Measurements from ENCODE around the gene LTF. TPM values are rescaled to one million over a fixed set of nuclear protein-coding genes. Genes with fewer than 3 reads are reported as not detected.

The LTF gene
- total RNA-seq, 4 donors from 2014 or later, result 0.62 to 5.1 (median 1.1) TPM

DNA sequence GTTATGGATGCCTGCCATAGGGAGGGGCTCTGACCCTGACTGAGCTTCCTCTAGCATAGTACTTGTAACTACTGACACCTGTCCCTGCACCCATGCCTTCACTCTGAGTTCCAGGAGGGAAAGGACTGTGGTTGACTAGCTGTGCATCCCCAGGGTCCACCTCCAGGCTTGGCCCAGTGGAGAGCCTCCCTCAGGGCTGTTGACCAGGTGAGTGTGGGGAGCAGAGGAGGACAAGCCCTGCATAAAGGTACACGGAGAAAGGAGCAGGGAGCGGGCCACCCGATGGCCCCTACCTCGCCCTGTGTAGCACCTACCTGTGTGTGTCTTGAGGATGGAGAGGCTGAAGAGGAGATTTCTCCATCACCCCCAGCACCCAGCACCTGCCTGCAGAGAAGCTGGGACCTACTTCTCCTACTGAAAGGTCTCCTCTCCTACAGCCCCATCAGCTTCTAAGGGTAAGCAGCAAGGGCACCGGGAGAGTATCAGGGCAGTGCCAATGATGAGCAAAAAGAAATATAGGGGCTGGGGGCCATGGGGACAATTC is 6.7 kb upstream of the LTF start:
- Histone ChIP-seq H3K36me3 (no peaks in the 10 kb centered on the region), H3K4me3 (no peak overlapping the region), H3K4me1 (peaks cover 33 to 42% of the 10 kb centered on the region in 2 donors), H3K27ac (peak overlapping the region; percentile 41 to 53 (median 45)), H3K27me3 (no peaks in the 10 kb centered on the region), H3K9me3 (no peaks in the 10 kb centered on the region)
- DNase-seq (no peak), ATAC-seq (peak in 1 of 2 donors; percentile 16)
- TF ChIP-seq, protein P1, sequence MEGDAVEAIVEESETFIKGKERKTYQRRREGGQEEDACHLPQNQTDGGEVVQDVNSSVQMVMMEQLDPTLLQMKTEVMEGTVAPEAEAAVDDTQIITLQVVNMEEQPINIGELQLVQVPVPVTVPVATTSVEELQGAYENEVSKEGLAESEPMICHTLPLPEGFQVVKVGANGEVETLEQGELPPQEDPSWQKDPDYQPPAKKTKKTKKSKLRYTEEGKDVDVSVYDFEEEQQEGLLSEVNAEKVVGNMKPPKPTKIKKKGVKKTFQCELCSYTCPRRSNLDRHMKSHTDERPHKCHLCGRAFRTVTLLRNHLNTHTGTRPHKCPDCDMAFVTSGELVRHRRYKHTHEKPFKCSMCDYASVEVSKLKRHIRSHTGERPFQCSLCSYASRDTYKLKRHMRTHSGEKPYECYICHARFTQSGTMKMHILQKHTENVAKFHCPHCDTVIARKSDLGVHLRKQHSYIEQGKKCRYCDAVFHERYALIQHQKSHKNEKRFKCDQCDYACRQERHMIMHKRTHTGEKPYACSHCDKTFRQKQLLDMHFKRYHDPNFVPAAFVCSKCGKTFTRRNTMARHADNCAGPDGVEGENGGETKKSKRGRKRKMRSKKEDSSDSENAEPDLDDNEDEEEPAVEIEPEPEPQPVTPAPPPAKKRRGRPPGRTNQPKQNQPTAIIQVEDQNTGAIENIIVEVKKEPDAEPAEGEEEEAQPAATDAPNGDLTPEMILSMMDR (IDR thresholded peaks at IDR 0.05 in 4 of 5, conservative IDR thresholded peaks at IDR 0.05 in 1 of 5), result no peak
- no peak for TF ChIP-seq POLR2A (IDR thresholded peaks at IDR 0.05)
- in situ Hi-C loops (cut with MboI; ENCODE audit: low sequenced_read_pairs in 4 of 4), result no loop called here
- intact Hi-C loops (cut with DNase I; ENCODE audit: low total_unique reads), result no loop called here

DNA sequence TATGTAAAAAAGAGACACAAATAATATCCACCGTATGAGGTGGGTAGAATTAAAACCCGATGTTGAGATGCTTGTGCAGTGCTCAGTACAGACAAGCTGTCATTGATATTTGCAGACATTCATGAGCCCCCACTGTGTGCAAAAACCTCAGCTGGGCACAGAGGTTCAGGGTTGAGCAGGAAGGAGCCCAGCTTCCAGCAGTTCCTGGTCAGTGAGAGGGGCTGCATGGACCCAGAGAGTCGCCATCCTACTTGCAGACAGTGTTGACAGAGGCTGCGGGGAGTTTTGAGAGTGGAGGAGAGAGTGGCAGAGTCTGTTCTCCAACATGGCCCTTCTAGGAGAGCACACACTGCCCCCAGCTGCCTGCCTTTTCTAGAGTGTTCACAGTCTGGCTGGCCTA is 6.1 kb upstream of the LTF start:
- Histone ChIP-seq H3K9me3 (no peaks in the 10 kb centered on the region), H3K36me3 (no peaks in the 10 kb centered on the region), H3K27ac (peak overlapping the region in 1 of 4 donors; percentile 42), H3K27me3 (no peaks in the 10 kb centered on the region), H3K4me1 (peaks cover 37 to 48% of the 10 kb centered on the region in 2 donors), H3K4me3 (no peak overlapping the region)
- ATAC-seq, result no peak
- intact Hi-C loops (cut with DNase I; ENCODE audit: low total_unique reads), result no loop called here
- no peak for DNase-seq
- no peak for TF ChIP-seq POLR2A (IDR thresholded peaks at IDR 0.05)
- TF ChIP-seq, protein P1 (IDR thresholded peaks at IDR 0.05 in 4 of 5, conservative IDR thresholded peaks at IDR 0.05 in 1 of 5), result no peak
- in situ Hi-C loops (cut with MboI; ENCODE audit: low sequenced_read_pairs in 4 of 4), result no loop called here

DNA sequence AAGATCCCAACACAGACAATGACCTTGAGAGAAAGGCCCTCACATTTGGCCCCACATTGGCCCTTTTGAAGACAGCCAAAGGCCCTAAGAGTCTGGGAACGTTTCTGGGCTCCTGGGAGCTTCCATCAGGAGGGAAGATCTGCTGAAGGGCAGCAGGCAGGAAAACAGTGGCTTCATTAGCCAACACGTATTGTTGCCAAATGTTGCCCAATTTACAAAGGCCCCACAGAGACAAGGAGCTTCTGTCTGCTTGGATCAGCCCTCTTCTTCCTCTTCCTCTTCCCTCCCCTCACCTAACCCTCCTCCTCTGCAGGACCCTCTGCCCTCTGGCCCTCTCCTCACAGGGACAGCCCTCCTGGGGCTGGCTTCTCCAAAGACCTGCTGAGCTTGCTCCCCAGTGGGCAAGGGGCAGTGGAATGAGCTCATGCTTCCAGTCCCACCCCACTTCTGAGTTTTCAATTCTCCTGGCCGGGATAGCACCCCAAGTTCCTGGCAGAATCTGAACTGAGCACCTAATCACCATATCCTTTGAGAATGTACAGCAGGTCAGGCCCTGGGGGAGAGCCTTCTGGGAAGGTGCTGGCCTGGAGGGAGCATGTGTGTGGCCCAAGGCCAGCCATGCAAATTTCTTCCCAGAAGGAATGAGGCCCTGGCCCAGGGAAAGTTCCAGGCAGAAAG is 5.1 kb upstream of the LTF start:
- TF ChIP-seq, protein P1 (IDR thresholded peaks at IDR 0.05 in 4 of 5, conservative IDR thresholded peaks at IDR 0.05 in 1 of 5), result no peak
- no peak for TF ChIP-seq POLR2A (IDR thresholded peaks at IDR 0.05)
- Histone ChIP-seq H3K4me1 (peaks cover 37 to 54% of the 10 kb centered on the region in 2 donors), H3K27ac (peak overlapping the region; percentile 8 to 62 (median 38)), H3K36me3 (no peaks in the 10 kb centered on the region), H3K9me3 (no peaks in the 10 kb centered on the region), H3K27me3 (no peaks in the 10 kb centered on the region), H3K4me3 (no peak overlapping the region)
- ATAC-seq (peak; percentile 21 to 25), DNase-seq (no peak)
- in situ Hi-C loops (cut with MboI; ENCODE audit: low sequenced_read_pairs in 4 of 4), result no loop called here
- intact Hi-C loops (cut with DNase I; ENCODE audit: low total_unique reads), result no loop called here

DNA sequence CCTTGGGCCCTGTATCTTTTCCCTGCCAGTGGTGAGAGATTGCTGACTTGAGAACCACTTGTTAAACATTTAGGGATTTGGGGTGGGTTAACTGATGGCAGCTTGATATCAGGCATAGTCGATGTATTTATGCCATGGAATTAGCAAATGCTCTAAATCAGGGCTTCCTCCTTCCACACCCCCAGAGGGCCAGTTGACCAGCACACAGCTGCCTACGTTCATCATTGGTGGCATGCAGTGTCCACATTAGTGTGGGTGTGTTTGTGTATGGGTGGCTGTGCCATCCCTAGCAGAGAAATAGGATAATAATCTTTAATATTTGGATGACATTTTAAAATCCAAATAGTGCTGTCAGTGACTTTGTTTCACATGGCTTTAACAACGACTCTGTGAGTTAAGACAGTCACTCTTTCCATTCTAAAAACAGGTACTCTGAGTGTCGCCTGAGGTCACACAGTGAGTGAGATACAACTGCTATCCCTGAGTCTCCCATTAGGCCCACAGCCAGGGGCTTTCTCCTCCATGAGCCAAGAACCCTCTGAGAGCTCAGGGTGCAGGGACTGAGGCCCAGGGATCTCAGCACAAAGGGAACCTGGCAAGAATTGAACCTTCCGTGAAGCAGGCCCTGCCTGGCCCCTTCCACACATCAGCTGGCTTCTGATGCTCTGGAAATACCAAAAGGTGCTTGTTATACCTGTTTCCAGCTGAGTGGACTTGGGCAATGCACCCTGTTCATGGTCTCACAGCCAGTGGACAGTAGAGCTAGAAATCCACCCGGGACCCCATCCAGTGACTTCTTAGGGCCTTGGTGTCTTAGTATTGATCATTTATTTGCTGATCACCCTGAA is 4.3 kb upstream of the LTF start:
- in situ Hi-C loops (cut with MboI; ENCODE audit: low sequenced_read_pairs in 4 of 4), result no loop called here
- Histone ChIP-seq H3K27ac (peak overlapping the region; percentile 8 to 62 (median 38)), H3K36me3 (no peaks in the 10 kb centered on the region), H3K27me3 (no peaks in the 10 kb centered on the region), H3K4me1 (peaks cover 41 to 54% of the 10 kb centered on the region in 2 donors), H3K9me3 (no peaks in the 10 kb centered on the region), H3K4me3 (no peak overlapping the region)
- no peak for TF ChIP-seq POLR2A (IDR thresholded peaks at IDR 0.05)
- TF ChIP-seq, protein P1 (IDR thresholded peaks at IDR 0.05 in 4 of 5, conservative IDR thresholded peaks at IDR 0.05 in 1 of 5), result no peak
- intact Hi-C loops (cut with DNase I; ENCODE audit: low total_unique reads), result no loop called here
- no peak for DNase-seq
- ATAC-seq, result peak in 1 of 2 donors; percentile 29

Measured in gastrocnemius medialis (tissue), 4 donors.